Measurements from ENCODE around the gene PALMD. TPM values are rescaled to one million over a fixed set of nuclear protein-coding genes. Genes with fewer than 3 reads are reported as not detected.

Gene PALMD
- total and polyA plus RNA-seq, 2 of the 8 experiments (the other 6 are each of a cell fraction or from before 2014, with no cell fraction given) = not detected

GRCh38 chr1:99619583-99619982 is 26.3 kb upstream of the PALMD start (continued):
- TF ChIP-seq TAF1 (IDR thresholded peaks at IDR 0.05; ENCODE audit: low read depth, low read length) = no peak
